GM12874 (cell line): ENCODE data around the gene FAM98B.

Experiments used
- CTCF ChIP-seq: IDR thresholded peaks from 2 replicates; pipeline ENCODE4 v1.5.1; 2011; ENCODE audit warnings: low read depth, mild to moderate bottlenecking, control low read depth, low read length, moderate library complexity; ENCODE audit not compliant: insufficient read depth

The FAM98B gene

GRCh38 chr15:38508647-38509046 lies 54.7 kb downstream of the FAM98B start:
- no peak for TF ChIP-seq CTCF

- no peak for TF ChIP-seq CTCF
Observed at GRCh38 chr15:38509152-38509551, 55.2 kb downstream of the FAM98B start.

- TF ChIP-seq CTCF = no peak
Observed at GRCh38 chr15:38512901-38513300, 59.0 kb downstream of the FAM98B start.

- TF ChIP-seq CTCF = no peak
Observed at GRCh38 chr15:38514601-38515000, 60.7 kb downstream of the FAM98B start.

- TF ChIP-seq CTCF = no peak
Observed at GRCh38 chr15:38516626-38517025, 62.7 kb downstream of the FAM98B start.

- no peak for TF ChIP-seq CTCF
Observed at GRCh38 chr15:38517312-38517975, 63.5 kb downstream of the FAM98B start.

GRCh38 chr15:38518084-38518483 lies 64.2 kb downstream of the FAM98B start:
- no peak for TF ChIP-seq CTCF
